Sigmoid colon (tissue), 4 donors: ENCODE results near the gene TRPM4.

Experiments used
- CTCF ChIP-seq, 4 experiments: fragments of 450-650 bp in 3 of 4; fragments of 200-600 bp in 1 of 4; IDR thresholded peaks; one replicate each; pipeline ENCODE4 v1.5.1; 2016 to 2019; ENCODE audit warnings: antibody characterized with exemption in 4 of 4, mild to moderate bottlenecking in 3 of 4, moderate library complexity in 2 of 4
- EP300 ChIP-seq, 4 donors: sonication (generic); formaldehyde crosslinking; IDR thresholded peaks; one replicate each; pipeline ENCODE4 v1.6.1; 2017; ENCODE audit warnings: antibody characterized with exemption in 4 of 4
- POLR2AphosphoS5 ChIP-seq, 4 donors: sonication (generic); formaldehyde crosslinking; IDR thresholded peaks; one replicate each; pipeline ENCODE4 v1.6.1; 2017; ENCODE audit warnings: antibody characterized with exemption in 4 of 4

- no peak for TF ChIP-seq CTCF (IDR thresholded peaks at IDR 0.05)
- TF ChIP-seq EP300 (IDR thresholded peaks at IDR 0.05), result no peak
- TF ChIP-seq POLR2AphosphoS5 (IDR thresholded peaks at IDR 0.05), result no peak
Observed at GRCh38 chr19:49243726-49244125, 86.1 kb downstream of the TRPM4 start.
